DOHH2 (cell line): ENCODE results near the gene UBE2D2.
"Not testable (repeated sequence)": the region's sequence is repeated elsewhere in the genome, so short reads cannot be mapped to it uniquely, and the experiment has no call there.

Experiments used
- EZH2phosphoT487 ChIP-seq: fragments of 200-600 bp; sonication (generic); IDR thresholded peaks from 2 replicates; pipeline ENCODE4 v1.6.1; 2017; ENCODE audit warnings: borderline replicate concordance, mild to moderate bottlenecking, antibody characterized with exemption, low read length, moderate library complexity, mixed read lengths
- TF ChIP-seq, protein P1 (sequence below): fragments of 200-600 bp; sonication (generic); IDR thresholded peaks from one replicate; pipeline ENCODE4 v1.5.1; 2014; ENCODE audit warnings: antibody characterized with exemption, mild to moderate bottlenecking, low read depth, low read length; ENCODE audit not compliant: poor library complexity, severe bottlenecking

DNA sequence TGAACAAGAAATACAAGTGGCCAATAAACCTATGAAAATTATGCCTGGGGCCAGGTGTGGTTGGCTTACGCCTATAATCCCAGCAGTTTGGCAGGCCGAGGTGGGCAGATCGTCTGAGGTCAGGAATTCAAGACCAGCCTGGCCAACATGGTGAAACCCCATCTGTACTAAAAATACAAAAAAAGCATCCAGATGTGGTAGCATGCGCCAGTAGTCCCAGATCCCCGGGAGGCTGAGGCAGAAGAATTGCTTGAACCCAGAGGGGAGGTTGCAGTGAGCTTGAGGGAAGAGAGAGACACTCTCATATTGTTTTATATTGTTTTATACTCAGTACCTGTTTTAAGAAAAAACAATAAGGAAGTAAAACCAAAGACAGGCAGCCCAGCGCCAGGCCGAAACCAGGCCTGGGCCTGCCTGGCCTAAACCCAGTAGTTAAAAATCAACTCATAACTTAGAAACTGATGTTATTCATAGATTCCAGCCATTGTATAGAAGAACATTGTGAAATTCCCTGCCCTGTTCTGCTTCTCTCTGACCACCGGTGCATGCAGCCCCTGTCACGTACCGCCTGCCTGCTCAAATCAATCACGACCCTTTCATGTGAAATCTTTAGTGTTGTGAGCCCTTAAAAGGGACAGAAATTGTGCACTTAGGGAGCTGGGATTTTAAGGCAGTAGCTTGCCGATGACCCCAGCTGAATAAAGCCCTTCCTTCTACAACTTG is 35.4 kb upstream of the UBE2D2 start:
- TF ChIP-seq, protein P1, sequence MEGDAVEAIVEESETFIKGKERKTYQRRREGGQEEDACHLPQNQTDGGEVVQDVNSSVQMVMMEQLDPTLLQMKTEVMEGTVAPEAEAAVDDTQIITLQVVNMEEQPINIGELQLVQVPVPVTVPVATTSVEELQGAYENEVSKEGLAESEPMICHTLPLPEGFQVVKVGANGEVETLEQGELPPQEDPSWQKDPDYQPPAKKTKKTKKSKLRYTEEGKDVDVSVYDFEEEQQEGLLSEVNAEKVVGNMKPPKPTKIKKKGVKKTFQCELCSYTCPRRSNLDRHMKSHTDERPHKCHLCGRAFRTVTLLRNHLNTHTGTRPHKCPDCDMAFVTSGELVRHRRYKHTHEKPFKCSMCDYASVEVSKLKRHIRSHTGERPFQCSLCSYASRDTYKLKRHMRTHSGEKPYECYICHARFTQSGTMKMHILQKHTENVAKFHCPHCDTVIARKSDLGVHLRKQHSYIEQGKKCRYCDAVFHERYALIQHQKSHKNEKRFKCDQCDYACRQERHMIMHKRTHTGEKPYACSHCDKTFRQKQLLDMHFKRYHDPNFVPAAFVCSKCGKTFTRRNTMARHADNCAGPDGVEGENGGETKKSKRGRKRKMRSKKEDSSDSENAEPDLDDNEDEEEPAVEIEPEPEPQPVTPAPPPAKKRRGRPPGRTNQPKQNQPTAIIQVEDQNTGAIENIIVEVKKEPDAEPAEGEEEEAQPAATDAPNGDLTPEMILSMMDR: not testable (repeated sequence)
- not testable (repeated sequence) for TF ChIP-seq EZH2phosphoT487
